ENCODE data around the gene ATG10. TPM values are rescaled to one million over a fixed set of nuclear protein-coding genes. Genes with fewer than 3 reads are reported as not detected.

Gene ATG10
- total and polyA plus RNA-seq, 2 of the 13 experiments (the other 11 are each of a cell fraction or from before 2014, with no cell fraction given), result 2.0 to 5.7 TPM

- TF ChIP-seq ZNF646 (CRISPR knock-in tag; IDR thresholded peaks at IDR 0.05) (no peak), RFX5 (IDR thresholded peaks at IDR 0.05; ENCODE audit: low read depth, low read length) (no peak), LBX2 (CRISPR knock-in tag; IDR thresholded peaks at IDR 0.05; ENCODE audit: borderline replicate concordance) (no peak)
- TF ChIP-seq, protein P1, sequence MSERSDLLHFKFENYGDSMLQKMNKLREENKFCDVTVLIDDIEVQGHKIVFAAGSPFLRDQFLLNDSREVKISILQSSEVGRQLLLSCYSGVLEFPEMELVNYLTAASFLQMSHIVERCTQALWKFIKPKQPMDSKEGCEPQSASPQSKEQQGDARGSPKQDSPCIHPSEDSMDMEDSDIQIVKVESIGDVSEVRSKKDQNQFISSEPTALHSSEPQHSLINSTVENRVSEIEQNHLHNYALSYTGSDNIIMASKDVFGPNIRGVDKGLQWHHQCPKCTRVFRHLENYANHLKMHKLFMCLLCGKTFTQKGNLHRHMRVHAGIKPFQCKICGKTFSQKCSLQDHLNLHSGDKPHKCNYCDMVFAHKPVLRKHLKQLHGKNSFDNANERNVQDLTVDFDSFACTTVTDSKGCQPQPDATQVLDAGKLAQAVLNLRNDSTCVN (CRISPR knock-in tag; IDR thresholded peaks at IDR 0.05; ENCODE audit: borderline replicate concordance), result no peak
- TF ChIP-seq, protein P2, sequence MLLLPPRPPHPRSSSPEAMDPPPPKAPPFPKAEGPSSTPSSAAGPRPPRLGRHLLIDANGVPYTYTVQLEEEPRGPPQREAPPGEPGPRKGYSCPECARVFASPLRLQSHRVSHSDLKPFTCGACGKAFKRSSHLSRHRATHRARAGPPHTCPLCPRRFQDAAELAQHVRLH (CRISPR knock-in tag; IDR thresholded peaks at IDR 0.05; ENCODE audit: borderline replicate concordance, low read depth), result no peak
These were observed 189.1 kb downstream of the ATG10 start (continued) for GRCh38 chr5:82160948-82161347.
